Measurements from ENCODE around the gene XIRP2.

Gene XIRP2

DNA sequence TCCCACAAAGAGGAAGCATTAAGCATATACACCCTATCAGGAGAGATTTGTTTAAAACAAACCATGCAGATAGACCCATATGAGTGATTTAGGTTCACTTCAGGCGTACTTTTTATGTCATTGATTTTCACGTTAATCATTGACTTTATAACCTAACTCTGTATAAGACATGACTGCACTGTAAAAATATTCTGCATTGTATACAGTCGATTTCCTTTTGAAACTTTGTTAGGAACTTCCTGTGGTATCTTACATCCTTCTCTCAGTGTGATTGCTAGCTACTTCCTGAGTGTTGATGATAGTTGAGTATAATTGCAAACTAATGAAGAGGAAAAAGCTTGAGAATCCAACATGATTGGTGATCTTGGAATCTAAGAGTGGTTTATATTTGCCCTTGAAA, 69.4 kb downstream of the XIRP2 start:
- Histone ChIP-seq H3K79me2 (no peaks in the 10 kb centered on the region), H3K27me3 (ENCODE audit: control insufficient read depth, insufficient read depth, low read length) (no peaks in the 10 kb centered on the region), H2AFZ (no peak overlapping the region), H3K36me3 (ENCODE audit: control insufficient read depth, insufficient read depth, low read length) (no peaks in the 10 kb centered on the region), H3K4me3 (ENCODE audit: low read depth, low read length) (no peak overlapping the region), H3K4me2 (ENCODE audit: low read length) (no peak overlapping the region), H3K4me1 (no peaks in the 10 kb centered on the region), H3K27ac (no peak overlapping the region), H3K9me3 (ENCODE audit: control insufficient read depth, low read length) (no peaks in the 10 kb centered on the region), H3K9ac (no peak overlapping the region)
- no peak for TF ChIP-seq CTCF (IDR thresholded peaks at IDR 0.05)

DNA sequence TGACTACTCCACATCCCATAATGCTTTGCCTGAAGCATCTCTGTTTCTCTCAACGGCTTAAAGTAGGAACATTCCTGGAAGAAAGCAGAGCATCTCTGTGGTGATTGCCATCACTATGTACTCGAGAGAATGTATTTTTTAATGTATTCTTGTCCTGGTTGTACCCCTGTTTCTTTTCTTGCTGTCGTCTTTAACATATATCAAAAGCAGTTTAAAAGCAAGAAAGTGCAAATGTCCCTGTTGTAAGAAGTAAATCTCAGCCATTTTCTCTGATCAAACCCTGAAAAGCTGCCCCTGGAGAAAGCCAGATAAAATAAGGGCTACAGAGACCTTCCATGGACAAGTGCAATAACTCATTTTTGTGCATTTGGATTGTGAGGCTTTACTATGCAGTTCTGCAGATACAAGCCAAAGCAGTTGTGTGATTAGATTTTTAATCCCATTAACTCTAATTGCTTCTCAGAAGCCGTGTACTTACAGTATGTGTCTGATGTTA, 70.8 kb downstream of the XIRP2 start:
- Histone ChIP-seq H3K36me3 (ENCODE audit: control insufficient read depth, insufficient read depth, low read length) (no peaks in the 10 kb centered on the region), H3K9me3 (ENCODE audit: control insufficient read depth, low read length) (no peaks in the 10 kb centered on the region), H3K79me2 (no peaks in the 10 kb centered on the region), H3K4me3 (ENCODE audit: low read depth, low read length) (no peak overlapping the region), H3K27me3 (ENCODE audit: control insufficient read depth, insufficient read depth, low read length) (no peaks in the 10 kb centered on the region), H3K27ac (no peak overlapping the region), H2AFZ (no peak overlapping the region), H3K9ac (no peak overlapping the region), H3K4me1 (no peaks in the 10 kb centered on the region), H3K4me2 (ENCODE audit: low read length) (no peak overlapping the region)
- TF ChIP-seq CTCF (IDR thresholded peaks at IDR 0.05), result no peak

DNA sequence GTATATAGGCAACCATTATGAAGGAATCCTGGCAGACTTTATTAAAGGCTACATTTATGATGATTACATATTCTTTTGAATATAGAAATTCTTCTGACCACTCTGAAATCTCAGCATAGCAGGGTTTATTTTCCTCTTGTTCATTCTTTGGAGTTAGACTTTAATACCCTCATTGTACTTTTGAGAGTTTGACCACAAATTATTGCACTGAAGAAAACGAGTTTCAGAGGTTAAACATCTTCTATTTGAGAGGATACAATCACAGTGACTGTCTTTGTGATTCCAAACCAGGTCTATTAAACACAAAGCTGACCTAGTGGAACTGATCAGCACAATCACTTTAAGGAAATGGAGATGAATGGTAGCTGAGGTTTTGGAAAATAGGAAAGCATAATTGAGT, 71.3 kb downstream of the XIRP2 start:
- Histone ChIP-seq H3K27me3 (ENCODE audit: control insufficient read depth, insufficient read depth, low read length) (no peaks in the 10 kb centered on the region), H3K79me2 (no peaks in the 10 kb centered on the region), H3K9me3 (ENCODE audit: control insufficient read depth, low read length) (no peaks in the 10 kb centered on the region), H3K4me2 (ENCODE audit: low read length) (no peak overlapping the region), H2AFZ (no peak overlapping the region), H3K9ac (no peak overlapping the region), H3K4me1 (no peaks in the 10 kb centered on the region), H3K4me3 (ENCODE audit: low read depth, low read length) (no peak overlapping the region), H3K36me3 (ENCODE audit: control insufficient read depth, insufficient read depth, low read length) (no peaks in the 10 kb centered on the region), H3K27ac (no peak overlapping the region)
- TF ChIP-seq CTCF (IDR thresholded peaks at IDR 0.05), result no peak

DNA sequence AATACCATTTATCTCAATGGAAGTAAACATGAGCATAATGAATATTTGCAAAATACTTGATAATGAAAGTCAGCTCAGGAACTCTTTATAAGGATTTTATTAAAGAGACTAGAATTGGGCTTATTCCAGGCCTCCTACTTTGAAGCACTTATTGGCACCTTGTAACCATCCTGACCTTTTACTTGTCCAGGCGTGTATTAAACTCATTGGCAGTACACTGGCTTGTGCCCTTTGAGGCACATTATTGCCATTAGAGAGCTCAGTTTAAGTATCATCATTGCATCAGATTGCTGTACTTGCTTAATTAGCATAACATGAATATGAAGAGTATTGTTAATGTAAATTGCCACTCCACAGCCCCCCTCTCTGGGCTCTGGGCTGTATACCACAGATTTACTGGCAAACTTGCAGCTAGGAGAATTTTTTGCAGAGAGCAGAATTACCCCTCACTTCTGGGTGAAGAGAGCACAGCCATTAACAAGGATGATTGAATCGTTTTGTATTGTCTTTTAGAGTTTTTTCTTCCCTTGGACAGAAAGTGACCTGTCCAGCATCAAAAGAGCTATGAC, 72.5 kb downstream of the XIRP2 start:
- H3K4me3 ChIP-seq (ENCODE audit: low read depth, low read length), result no peak overlapping the region
- no peaks in the 10 kb centered on the region for H3K36me3 ChIP-seq (ENCODE audit: control insufficient read depth, insufficient read depth, low read length)
- H3K27ac ChIP-seq, result no peak overlapping the region
- no peaks in the 10 kb centered on the region for H3K27me3 ChIP-seq (ENCODE audit: control insufficient read depth, insufficient read depth, low read length)
- TF ChIP-seq CTCF (IDR thresholded peaks at IDR 0.05), result no peak
- H3K9ac ChIP-seq, result no peak overlapping the region
- H3K4me1 ChIP-seq, result no peaks in the 10 kb centered on the region
- no peaks in the 10 kb centered on the region for H3K79me2 ChIP-seq
- H3K9me3 ChIP-seq (ENCODE audit: control insufficient read depth, low read length), result no peaks in the 10 kb centered on the region
- no peak overlapping the region for H3K4me2 ChIP-seq (ENCODE audit: low read length)
- H2AFZ ChIP-seq, result no peak overlapping the region

- Histone ChIP-seq H3K27me3 (ENCODE audit: control insufficient read depth, insufficient read depth, low read length) (no peaks in the 10 kb centered on the region), H3K4me2 (ENCODE audit: low read length) (no peak overlapping the region), H3K4me1 (no peaks in the 10 kb centered on the region), H2AFZ (no peak overlapping the region), H3K27ac (no peak overlapping the region), H3K36me3 (ENCODE audit: control insufficient read depth, insufficient read depth, low read length) (no peaks in the 10 kb centered on the region), H3K9me3 (ENCODE audit: control insufficient read depth, low read length) (no peaks in the 10 kb centered on the region), H3K4me3 (ENCODE audit: low read depth, low read length) (no peak overlapping the region), H3K79me2 (no peaks in the 10 kb centered on the region), H3K9ac (no peak overlapping the region)
- TF ChIP-seq CTCF (IDR thresholded peaks at IDR 0.05), result no peak
These were observed 73.7 kb downstream of the XIRP2 start for GRCh38 chr2:166961933-166962332.
